ENCODE data around the gene OSBPL5.

DNA sequence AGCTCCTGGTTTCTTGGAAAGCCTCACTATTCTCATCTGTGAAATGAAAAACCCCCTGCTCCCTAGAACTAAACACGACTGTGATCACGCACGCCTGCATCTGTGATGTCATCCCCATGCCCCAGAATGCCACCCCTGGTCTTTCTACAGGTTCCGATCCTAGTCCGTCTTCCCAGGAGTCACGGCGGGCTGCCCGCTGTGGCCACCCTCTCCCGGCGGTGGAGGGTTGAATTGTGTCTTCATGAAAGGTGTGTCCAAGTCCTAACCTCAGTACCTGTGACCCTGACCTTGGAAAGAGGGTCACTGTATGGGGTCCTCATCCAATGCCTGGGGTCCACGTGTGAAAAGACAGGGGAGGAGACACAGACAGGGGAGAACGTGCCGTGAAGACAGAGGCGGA, 14.4 kb downstream of the OSBPL5 start:
- TF ChIP-seq, protein P1, sequence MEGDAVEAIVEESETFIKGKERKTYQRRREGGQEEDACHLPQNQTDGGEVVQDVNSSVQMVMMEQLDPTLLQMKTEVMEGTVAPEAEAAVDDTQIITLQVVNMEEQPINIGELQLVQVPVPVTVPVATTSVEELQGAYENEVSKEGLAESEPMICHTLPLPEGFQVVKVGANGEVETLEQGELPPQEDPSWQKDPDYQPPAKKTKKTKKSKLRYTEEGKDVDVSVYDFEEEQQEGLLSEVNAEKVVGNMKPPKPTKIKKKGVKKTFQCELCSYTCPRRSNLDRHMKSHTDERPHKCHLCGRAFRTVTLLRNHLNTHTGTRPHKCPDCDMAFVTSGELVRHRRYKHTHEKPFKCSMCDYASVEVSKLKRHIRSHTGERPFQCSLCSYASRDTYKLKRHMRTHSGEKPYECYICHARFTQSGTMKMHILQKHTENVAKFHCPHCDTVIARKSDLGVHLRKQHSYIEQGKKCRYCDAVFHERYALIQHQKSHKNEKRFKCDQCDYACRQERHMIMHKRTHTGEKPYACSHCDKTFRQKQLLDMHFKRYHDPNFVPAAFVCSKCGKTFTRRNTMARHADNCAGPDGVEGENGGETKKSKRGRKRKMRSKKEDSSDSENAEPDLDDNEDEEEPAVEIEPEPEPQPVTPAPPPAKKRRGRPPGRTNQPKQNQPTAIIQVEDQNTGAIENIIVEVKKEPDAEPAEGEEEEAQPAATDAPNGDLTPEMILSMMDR (IDR thresholded peaks at IDR 0.05 in 4 of 5, conservative IDR thresholded peaks at IDR 0.05 in 1 of 5): no peak
- no peak for TF ChIP-seq POLR2A (IDR thresholded peaks at IDR 0.05)

Data from gastrocnemius medialis (tissue), 4 donors.